CD4-positive, alpha-beta T cell treated with Interleukin-6 for 4 hours (primary cell): ENCODE results near the gene LGALS1.
"Not testable (repeated sequence)": the region's sequence is repeated elsewhere in the genome, so short reads cannot be mapped to it uniquely, and the experiment has no call there.

Experiments used
- DNase-seq: peaks from one replicate; pipeline ENCODE4 v3.0.0-alpha.2; 2020; ENCODE audit warnings: mixed read lengths

Gene LGALS1

DNA sequence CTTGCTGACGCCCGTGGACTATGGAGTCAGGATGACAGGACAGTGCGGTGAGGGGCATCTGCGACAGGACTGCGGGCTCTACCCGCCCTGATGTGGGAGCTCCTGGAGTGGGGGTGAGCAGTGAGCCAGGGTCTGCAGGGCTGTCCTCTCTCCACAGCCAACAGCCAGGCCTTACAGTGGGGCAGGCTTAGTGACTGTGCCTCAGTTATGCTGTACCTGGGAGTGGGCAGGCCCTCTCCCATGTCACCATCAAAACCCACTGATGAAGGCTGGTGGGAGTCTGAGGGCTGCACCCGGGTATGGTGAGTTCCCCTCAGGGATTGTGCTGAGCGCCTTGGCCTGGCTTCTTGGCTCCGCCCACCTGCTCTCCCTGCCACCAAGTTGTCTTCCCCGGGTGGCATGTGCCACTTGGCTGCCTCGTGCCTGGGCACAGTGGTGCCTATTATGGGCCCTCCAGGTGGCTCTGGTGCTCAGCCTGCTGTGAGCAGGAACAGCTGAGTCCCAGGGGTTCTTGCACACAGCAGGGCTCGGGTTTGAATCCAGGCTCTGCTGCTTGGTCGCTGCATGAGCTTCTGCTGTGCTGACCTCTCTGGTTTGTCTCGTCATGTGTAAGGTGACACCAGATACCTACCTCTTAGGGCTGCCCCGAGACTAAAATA, 17.3 kb downstream of the LGALS1 start:
- DNase-seq: no peak

- DNase-seq: not testable (repeated sequence)
Observed at GRCh38 chr22:37694131-37694530, 18.7 kb downstream of the LGALS1 start.

DNA sequence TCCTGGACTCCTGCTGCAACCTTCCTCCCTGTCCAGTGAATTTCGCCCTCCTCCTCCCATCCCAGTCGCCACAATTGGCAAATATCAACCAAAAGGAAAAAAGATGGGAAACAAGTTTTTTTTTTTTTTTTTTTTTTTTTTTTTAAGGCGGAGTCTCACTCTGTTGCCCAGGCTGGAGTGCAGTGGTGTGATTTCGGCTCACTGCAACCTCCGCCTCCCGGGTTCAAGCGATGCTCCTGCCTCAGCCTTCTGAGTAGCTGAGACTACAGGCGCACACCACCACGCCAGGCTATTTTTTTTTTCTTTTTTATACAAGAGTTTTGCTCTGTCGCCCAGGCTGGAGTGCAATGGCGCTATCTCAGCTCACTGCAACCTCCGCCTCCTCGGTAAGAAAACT, 20.8 kb downstream of the LGALS1 start:
- not testable (repeated sequence) for DNase-seq

DNA sequence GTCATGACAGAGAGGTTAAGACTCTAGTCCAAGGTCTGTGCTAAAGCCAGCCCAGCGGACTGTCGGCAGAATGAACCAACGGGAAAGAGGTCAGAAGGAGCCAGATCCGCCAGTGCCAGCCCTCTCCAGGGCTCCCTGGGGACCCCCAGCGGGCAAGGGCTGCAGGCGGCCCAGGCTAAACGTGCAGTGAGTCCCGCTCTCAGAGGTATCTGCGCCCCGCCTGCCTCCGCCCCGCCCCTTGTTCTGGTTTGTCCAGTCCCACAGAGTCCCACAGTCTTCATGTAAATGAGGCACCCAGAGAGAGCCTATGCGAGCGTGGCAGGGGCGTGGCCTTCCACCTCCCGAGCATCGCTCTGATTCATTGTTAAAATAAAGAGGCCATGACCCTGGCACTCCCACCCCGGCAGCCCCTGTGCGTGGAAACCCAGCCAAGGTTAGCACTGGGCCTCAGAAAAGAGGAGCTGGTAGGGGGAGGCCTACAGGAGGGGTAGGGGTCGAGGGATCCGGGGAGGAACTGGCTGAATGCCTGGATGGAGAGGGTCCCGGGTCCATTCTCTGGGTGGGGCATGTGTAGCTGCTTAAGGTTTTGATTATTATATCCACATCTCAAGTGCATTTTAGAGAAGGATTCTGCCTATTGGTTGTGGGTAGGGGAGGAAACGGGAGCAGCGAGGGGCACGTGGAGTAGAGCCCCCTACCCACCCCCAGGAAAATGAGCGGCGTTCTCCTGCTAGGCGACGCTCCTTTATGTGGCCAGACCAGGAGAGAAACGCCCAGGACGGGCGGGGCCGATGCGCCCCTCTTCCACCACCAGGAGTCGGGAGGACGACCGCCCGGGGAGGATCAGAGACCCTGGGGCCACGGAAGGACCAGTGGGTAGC, 21.5 kb downstream of the LGALS1 start, which contains the start of gene TRIOBP:
Gene TRIOBP, plus strand, starts transcription at position 392 of the 881 bp plus-strand sequence. CDS start 4,318 bp downstream, outside the sequence.
- peak; percentile 91 for DNase-seq

DNA sequence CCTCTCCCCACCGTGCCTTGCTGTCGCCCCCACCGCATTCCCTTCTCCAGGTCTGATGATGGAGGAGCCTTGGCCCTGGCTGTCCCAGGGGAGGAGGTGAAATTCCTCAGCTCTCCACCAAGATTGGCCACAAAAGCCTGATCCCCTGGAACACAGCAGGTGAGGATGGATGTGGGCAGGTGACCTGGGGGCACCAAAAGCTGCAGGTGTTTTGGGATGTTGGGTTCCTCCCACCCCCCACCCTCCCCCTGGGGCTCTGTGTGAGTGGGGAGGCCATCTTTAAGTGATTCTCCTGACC, 22.1 kb downstream of the LGALS1 start:
- DNase-seq: no peak

GRCh38 chr22:37701141-37701786, 25.8 kb downstream of the LGALS1 start:
- DNase-seq: no peak

DNA sequence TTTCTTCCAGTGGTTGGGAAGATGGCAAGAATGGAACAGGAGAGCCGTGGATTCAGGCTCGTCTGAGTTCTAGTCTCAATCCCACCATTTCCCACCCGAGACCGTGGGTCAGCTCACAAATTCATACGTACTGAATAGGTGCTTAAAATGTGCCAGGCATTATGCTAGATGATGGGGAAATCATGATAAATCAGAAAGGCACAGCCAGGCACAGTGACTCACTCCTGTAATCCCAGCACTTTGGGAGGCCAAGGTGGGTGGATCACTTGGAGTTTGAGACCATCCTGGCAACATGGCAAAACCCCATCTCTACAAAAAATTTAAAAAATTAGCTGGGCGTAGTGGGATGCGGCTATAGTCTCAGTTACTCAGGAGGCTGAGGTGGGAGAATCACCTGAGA, 28.5 kb downstream of the LGALS1 start:
- DNase-seq: no peak

GRCh38 chr22:37704645-37705044, 29.2 kb downstream of the LGALS1 start:
- no peak for DNase-seq

DNA sequence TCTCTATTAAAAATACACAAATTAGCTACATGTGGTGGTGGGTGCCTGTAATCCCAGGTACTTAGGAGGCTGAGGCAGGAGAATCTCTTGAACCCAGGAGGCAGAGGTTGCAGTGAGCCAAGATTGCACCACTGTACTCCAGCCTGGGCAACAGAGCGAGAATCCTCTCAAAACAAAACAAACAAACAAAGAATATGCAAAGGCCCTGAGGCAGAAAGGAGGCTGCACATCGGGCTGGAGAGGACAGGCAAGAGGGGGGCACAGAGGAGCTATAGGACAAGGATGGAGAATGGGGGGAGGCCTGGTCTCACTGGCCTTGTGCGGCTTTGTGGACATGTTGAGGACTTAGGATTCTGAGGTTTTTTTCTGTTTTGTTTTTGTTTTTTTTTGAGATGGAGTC, 29.8 kb downstream of the LGALS1 start:
- DNase-seq: no peak

- DNase-seq: no peak
Observed at GRCh38 chr22:37708580-37709444, 33.4 kb downstream of the LGALS1 start.

DNA sequence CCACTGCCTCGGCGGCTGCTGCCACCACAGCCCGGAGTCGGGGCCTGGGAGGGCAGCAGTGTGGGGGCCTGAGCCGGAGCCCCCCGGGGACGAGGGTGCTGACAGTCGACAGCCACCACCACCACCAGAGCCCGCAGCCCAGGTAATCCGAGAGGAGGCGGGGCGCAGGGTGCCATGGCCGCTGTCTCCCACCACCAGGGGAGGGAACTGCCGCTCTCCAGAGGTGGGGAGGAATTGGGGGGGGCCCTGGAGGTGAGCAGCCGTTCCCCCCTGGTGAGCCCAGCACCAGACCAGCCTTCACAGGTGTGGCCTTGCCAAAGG, 34.0 kb downstream of the LGALS1 start:
- no peak for DNase-seq

DNA sequence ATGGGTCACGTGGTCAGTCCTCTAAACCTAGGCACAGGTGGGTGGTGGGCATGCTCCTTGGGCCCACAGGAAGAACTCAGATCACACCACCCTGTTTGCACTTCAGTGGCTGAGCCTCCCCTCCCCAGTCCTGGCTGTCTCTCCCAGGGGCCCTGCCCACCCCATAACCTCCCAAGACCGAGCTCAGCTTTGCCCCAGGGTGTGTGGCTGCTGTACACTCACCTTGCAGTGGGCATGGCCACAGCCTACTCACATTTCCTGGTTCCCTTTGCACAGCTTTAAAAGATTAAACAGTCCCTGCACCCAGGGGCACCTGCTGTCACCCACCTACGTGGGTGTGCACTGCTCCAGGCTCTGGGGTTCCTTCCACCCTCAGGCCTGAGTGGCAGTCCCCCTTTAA, 35.2 kb downstream of the LGALS1 start:
- DNase-seq: no peak

DNA sequence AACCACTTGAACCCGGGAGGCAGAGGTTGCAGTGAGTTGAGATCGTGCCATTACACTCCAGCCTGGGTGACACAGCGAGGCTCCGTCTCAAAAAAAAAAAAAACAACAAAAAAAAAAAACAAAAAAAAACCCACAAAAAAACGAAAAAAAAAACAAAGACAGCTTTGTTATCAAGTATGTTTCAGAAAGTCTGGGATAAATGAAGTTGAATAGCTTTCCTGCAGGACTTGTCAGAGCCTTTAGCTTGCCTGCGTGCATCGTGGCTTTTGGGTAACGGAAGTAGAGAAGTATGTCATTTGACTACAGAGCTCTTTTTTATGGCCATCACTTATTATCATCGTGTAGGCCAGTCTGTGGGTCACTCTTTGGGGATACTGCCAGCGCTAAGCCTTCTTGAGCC, 36.1 kb downstream of the LGALS1 start:
- no peak for DNase-seq

GRCh38 chr22:37713761-37714160, 38.3 kb downstream of the LGALS1 start:
- no peak for DNase-seq

GRCh38 chr22:37714634-37715033, 39.2 kb downstream of the LGALS1 start:
- DNase-seq: no peak

GRCh38 chr22:37715760-37716159, 40.3 kb downstream of the LGALS1 start:
- no peak for DNase-seq

DNA sequence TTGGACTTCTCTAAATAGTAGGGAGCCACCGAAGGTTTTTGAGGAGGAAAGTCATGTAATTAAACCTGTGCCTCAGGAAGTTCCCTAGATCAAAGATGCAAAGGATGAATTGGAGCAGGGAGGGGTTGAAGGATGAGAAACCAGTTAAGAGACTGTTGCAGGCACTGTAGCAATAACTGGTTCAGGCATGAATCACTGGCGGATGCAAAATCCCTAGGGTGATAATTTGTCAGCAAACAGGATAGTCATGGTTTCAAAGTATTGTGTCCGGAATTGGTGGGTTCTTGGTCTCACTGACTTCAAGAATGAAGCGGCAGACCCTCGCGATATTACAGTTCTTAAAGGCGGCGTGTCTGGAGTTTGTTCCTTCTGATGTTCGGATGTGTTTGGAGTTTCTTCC, 41.3 kb downstream of the LGALS1 start:
- DNase-seq: no peak

GRCh38 chr22:37717235-37717634, 41.8 kb downstream of the LGALS1 start:
- not testable (repeated sequence) for DNase-seq

GRCh38 chr22:37717746-37718305, 42.4 kb downstream of the LGALS1 start:
- not testable (repeated sequence) for DNase-seq

DNA sequence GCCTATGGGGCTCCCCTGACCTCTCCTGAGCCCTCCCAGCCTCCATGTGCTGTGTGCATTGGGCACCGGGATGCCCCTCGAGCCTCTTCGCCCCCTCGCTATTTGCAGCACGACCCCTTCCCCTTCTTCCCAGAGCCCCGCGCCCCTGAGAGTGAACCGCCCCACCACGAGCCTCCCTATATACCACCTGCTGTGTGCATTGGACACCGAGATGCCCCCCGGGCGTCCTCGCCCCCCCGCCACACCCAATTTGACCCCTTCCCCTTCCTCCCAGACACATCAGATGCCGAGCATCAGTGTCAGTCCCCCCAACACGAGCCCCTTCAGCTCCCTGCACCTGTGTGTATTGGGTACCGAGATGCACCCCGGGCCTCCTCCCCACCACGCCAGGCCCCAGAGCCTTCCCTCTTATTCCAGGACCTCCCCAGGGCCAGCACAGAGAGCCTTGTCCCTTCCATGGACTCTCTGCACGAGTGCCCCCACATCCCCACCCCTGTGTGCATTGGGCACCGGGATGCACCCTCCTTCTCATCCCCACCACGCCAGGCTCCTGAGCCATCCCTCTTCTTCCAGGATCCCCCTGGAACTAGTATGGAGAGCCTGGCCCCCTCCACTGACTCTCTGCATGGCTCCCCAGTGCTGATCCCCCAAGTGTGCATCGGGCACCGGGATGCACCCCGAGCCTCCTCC, 50.3 kb downstream of the LGALS1 start:
- no peak for DNase-seq

DNA sequence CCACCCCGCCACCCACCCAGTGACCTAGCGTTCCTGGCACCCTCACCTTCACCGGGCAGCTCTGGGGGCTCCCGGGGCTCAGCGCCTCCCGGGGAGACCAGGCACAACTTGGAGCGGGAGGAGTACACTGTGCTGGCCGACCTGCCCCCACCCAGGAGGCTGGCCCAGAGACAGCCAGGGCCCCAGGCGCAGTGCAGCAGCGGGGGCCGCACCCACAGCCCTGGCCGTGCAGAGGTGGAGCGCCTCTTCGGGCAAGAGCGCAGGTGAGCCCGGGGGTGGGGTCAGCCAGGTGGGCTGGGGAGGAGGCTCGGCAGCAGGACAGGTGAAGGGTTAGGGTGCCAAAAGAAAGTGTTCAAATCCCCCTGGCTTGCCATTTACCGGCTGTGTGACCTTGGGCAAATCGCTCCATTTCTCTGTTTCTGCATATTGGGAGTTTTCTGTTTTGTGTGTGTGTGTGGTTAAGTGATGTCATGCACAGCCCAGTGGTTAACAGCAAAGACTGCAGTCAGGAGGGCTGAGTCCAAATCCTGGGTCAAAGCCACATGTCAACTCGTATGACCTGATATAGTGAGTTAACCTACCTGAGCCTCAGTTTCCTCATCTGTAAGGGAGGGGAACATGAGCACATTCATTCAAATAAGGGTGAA, 50.9 kb downstream of the LGALS1 start:
- no peak for DNase-seq

GRCh38 chr22:37728620-37729019, 53.2 kb downstream of the LGALS1 start:
- no peak for DNase-seq
